GM19023 (cell line): ENCODE measurements around the gene PHYHD1.
A peak's percentile ranks its signal among the peaks of the same experiment; 100 is the strongest.

Experiments used
- ATAC-seq: cut with Tn5 transposase; IDR thresholded peaks from one replicate; pipeline ENCODE4 v1.9.1; 2021; ENCODE audit warnings: mild to moderate bottlenecking, moderate library complexity; ENCODE audit not compliant: unreplicated experiment

The PHYHD1 gene

GRCh38 chr9:128920381-128921058 lies at the start of gene PHYHD1:
Gene PHYHD1 (plus strand): TSS chr9:128920982. CDS start chr9:128922324, 1,342 bp downstream.
- no peak for ATAC-seq

- ATAC-seq: no peak
Observed at GRCh38 chr9:128877852-128878251, 42.9 kb upstream of the PHYHD1 start.

GRCh38 chr9:128881884-128882676 lies 38.7 kb upstream of the PHYHD1 start, which contains the start of the genes KYAT1 and LRRC8A:
Gene KYAT1 (minus strand): TSS chr9:128881950. CDS start chr9:128845405, 36,545 bp downstream.
Gene LRRC8A (plus strand): TSS chr9:128882133. CDS start chr9:128907165, 25,032 bp downstream.
- ATAC-seq: peak; percentile 85

- no peak for ATAC-seq
Observed at GRCh38 chr9:128882677-128883603, 37.8 kb upstream of the PHYHD1 start.

- no peak for ATAC-seq
Observed at GRCh38 chr9:128884164-128884563, 36.6 kb upstream of the PHYHD1 start.

DNA sequence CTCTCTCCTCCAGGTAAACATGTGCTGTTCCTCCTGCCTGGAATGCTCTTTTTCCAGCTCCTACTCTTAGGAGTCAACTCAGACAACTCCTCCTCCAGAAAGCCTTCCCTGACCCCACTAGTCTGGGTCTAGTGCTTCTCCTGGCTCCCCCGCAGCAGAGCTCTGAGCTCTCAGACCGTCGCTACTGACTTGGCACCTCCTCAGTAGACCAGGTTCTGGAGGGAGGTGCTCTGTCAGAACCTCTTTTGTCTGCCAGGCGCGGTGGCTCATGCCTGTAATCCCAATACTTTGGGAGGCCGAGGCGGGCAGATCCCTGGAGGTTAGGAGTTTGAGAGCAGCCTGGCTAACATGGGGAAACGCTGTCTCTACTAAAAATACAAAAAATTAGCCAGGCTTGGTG lies 35.4 kb upstream of the PHYHD1 start:
- no peak for ATAC-seq

DNA sequence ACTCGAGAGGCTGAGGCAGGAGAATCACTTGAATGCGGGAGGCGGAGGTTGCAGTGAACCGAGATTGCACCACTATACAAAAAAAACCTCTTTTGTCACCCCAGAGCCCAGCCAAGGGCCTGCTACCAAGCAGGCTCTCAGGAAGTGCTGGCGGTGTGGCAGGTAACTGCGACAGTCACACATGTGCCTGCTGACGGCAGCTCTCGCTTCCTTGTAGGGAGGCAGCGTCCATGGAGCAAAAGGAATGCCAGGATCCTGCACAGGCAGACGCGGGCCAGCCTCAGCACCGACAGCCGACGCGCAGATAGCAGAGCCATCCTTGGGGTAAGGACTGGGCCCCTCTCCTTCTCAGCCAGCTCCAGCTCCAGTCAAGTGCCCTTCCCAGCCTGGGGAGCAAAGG lies 35.0 kb upstream of the PHYHD1 start:
- no peak for ATAC-seq

DNA sequence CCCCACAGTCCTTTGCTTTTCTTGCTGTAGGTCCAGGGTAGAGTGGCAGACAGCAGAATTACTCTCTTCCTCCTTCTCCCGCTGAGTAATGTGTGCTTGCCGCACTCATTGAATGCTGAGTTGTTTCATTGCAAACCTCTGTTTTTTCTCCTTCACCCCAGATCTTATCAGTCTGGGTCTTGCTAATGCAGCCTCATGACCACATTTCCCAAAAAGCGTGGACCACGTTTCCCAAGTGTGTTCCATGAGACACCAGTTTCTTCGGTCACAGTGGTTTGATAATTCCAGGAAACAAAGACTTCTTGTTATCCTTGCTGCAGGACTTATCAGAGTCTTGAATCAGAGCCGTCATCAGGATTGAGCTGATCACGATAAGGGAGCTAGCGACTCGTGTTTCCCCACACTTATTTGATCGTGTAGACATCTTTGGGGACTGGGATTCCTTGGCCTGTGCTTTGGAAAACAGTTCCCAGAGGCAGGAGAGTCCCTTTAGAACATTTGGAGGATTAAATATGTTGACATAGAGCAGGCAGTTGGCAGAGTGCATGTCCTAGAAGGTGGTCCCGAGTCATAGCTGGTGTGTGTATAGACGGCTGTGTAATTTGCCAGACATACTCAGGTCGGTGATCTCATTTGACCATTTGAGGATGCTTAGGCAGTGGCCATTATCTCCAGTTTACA lies 34.4 kb upstream of the PHYHD1 start:
- no peak for ATAC-seq

GRCh38 chr9:128887049-128887448 lies 33.7 kb upstream of the PHYHD1 start:
- no peak for ATAC-seq

DNA sequence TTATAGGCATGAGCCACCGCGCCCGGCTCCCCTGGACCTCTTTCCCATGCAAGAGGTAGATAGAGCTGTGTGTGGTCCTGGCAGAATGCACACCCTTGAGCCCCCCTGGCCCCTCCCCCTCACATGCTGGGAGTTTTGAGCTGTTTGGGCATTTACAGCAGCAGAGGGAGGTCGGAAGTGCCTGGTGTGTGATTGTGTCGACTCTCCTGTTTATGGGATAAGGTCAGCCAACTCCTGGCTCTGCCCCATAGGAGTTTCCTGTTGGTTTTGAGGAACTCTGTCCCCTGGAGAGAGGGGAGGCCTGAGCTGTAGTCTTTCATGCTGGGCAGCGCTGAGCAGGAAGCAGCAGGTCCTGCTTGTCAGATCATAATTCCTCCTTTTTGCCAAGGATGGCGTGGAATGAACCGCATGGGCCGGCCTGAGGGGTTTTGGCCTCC lies 32.9 kb upstream of the PHYHD1 start:
- ATAC-seq: no peak

DNA sequence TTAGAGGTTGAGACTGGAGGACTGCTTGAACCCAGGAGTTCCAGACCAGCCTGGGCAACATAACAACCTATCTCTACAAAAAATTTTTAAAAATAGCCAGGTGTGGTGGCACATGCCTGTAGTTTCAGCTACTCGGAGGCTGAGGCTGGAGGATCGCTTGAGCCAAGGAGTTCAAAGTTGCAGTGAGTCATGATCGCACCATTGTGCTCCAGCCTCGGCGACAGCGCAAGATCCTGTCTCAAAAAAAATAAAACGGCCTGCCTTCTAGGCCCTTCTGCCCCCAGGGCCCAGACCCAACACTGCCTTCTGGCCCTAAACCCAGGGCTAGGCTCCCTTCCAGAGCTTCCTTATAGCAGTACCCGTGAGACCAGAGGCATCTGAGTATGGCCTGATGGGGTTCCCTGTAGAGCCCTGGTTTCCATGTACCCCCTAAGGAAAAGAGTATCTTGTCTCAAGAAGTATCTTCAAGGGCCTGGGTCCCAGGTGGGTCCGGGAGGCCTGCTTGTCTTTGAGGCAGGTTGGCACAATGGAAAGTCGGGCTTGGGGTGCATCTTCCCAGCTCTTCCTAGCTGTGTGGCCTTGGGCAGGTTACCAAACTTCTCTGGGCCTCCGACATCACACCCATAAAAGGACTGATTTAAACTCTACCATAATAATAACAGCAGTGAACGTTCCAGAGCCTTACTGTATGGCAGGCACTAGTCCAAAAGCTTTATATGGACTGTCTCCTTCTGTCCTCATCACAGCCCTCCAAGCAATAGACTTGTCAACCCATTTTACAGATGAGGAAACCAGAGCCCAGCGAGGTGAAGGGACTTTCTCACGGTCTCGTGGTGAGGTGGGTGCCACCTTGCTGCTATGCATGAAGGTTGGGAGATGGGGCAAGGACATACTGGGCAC lies 29.2 kb upstream of the PHYHD1 start:
- no peak for ATAC-seq

- ATAC-seq: no peak
Observed at GRCh38 chr9:128892221-128892921, 28.4 kb upstream of the PHYHD1 start.

DNA sequence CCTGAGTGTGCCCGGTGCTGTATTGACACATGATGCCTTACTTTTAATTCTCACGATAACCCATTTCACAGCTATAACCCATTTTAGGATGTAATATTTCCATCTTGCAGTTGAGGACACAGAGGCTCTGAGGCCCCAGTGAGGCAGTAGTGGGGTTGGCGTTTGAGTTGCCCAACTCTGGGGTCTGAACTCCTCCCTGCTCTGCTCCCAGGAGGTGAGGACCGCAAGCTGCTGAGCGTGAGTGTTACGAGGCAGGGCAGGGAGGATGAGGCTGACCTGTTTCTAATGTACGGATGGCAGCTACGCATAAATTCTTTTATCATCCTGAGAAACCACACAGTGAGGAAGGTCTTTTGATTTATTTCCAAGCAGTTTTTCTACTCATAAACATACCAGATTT lies 27.4 kb upstream of the PHYHD1 start:
- no peak for ATAC-seq

DNA sequence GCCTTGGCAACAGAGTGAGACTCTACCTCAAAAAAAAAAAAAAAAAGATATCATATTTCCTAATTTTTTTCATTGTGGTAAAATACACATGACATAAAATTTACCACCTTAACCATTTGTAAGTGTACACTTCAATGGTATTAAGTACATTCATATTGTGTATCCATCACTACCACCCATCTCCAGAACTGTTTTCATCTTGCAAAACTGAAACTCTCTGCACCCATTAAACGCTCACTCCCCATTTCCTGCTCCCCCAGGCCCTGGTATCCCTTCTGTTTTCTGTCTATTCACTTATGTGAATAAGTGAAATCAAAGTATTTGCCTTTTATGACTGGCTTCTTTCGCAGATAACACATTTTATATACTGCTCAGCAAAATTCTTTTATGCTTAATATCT lies 26.0 kb upstream of the PHYHD1 start:
- ATAC-seq: no peak

DNA sequence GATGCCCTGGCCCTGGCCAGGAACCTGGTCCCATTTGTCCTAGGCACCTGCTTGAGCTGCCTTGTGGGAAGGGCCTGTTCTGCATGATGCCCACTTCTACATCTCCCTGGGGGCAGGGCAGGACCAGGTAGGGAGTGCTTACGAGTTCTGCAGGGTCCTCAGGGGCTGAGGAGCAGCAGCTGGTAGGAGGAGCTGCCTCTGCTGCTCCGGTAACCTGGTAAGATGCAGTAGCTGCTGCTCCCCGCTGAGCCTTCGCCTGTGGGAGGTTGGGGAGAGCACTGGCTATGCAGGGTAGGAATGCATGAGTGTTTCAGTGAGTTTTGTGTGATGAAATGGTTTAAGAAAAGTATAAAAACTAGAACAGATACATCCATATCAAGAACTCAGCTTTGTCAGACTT lies 25.2 kb upstream of the PHYHD1 start:
- ATAC-seq: no peak

DNA sequence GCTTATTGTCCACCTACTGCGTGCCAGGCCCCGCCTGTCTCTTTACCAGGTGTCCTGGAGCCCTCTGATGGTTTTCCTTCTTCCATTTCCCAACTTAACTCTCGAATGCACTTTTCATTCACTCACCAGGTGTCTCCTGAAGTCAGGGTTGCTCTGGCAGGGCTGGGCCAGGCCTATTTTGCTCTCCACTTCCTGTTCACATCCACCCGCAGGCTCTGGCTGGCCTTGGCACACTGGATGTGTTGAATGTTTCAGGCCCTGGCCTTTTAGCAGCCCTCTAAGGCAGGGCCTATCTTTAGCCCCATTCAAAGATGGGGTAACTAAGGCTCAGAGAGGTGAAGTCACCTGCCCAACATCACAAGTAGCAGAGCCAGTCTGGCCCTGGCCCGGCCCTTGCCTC lies 22.4 kb upstream of the PHYHD1 start:
- ATAC-seq: no peak

- ATAC-seq: no peak
Observed at GRCh38 chr9:128898845-128899565, 21.8 kb upstream of the PHYHD1 start.
